PC-9 (cell line): ENCODE measurements around the gene FAM241B. TPM values are rescaled to one million over a fixed set of nuclear protein-coding genes. Genes with fewer than 3 reads are reported as not detected.

ENCODE experiments used
- BruUV-seq: library from RNA; stranded (reverse); fragments of 400-500 nt; replicated peaks from 2 replicates; lab custom pipeline; 2021; lab: Mats Ljungman, UMichigan
- CTCF ChIA-PET: fragments of 300-600 bp; sonication (Branson Sonifier 250); formaldehyde crosslinking; loops from one replicate; lab custom pipeline; 2022; ENCODE audit warnings: antibody characterized with exemption; lab: Charles Lee
- POLR2A ChIA-PET: fragments of 300-600 bp; sonication (Branson Sonifier 250); formaldehyde crosslinking; loops from one replicate; lab custom pipeline; 2022; ENCODE audit warnings: antibody characterized with exemption; ENCODE audit not compliant: unreplicated experiment; lab: Charles Lee
- DNase-seq, 2 experiments: peaks; one replicate each; pipeline versions ENCODE4 v3.0.0 to v3.0.0-alpha.2; 2015 to 2022; ENCODE audit warnings: mixed read lengths in 1 of 2
- H2AFZ ChIP-seq: fragments of 200-600 bp; sonication (generic); 2 replicates; pipeline ENCODE4 v1.8.1; 2017; ENCODE audit warnings: antibody characterized with exemption
- H3F3A ChIP-seq: fragments of 200-600 bp; sonication (generic); 2 replicates; pipeline ENCODE4 v1.8.1; 2017; ENCODE audit warnings: antibody characterized with exemption, mild to moderate bottlenecking, low read depth; ENCODE audit not compliant: insufficient read depth
- H3K27ac ChIP-seq: fragments of 200-600 bp; sonication (generic); 2 replicates; pipeline ENCODE4 v1.6.1; 2016; ENCODE audit warnings: mixed run types
- H3K27me3 ChIP-seq: fragments of 200-600 bp; sonication (generic); 2 replicates; pipeline ENCODE4 v1.6.1; 2016; ENCODE audit warnings: low read depth, mixed run types; ENCODE audit not compliant: insufficient read depth
- H3K36me3 ChIP-seq: fragments of 200-600 bp; sonication (generic); 2 replicates; pipeline ENCODE4 v1.6.1; 2016; ENCODE audit warnings: low read depth, mixed run types
- H3K4me1 ChIP-seq: fragments of 200-600 bp; sonication (generic); replicated peaks from 2 replicates; pipeline ENCODE4 v1.6.1; 2016; ENCODE audit warnings: mixed run types; ENCODE audit not compliant: insufficient read depth
- H3K4me2 ChIP-seq: fragments of 200-600 bp; sonication (generic); 2 replicates; pipeline ENCODE4 v1.6.1; 2017; ENCODE audit warnings: mixed run types
- H3K4me3 ChIP-seq: fragments of 200-600 bp; sonication (generic); 2 replicates; pipeline ENCODE4 v1.6.1; 2016; ENCODE audit warnings: mixed run types
- H3K79me2 ChIP-seq: fragments of 200-600 bp; sonication (generic); 2 replicates; pipeline ENCODE4 v1.6.1; 2017; ENCODE audit warnings: low read depth, mixed run types
- H3K9me2 ChIP-seq: fragments of 200-600 bp; sonication (generic); 2 replicates; pipeline ENCODE4 v1.8.1; 2017; ENCODE audit warnings: mild to moderate bottlenecking; ENCODE audit not compliant: insufficient read depth
- H3K9me3 ChIP-seq: fragments of 200-600 bp; sonication (generic); 2 replicates; pipeline ENCODE4 v1.8.1; 2016; ENCODE audit warnings: low read depth; ENCODE audit not compliant: insufficient read depth
- H4K20me1 ChIP-seq: fragments of 200-600 bp; sonication (generic); 2 replicates; pipeline ENCODE4 v1.8.1; 2017; ENCODE audit not compliant: insufficient read depth
- CTCF ChIP-seq: fragments of 200-600 bp; sonication (generic); conservative IDR thresholded peaks from 2 replicates; pipeline ENCODE4 v1.6.1; 2017; ENCODE audit warnings: mixed run types, antibody characterized with exemption, mild to moderate bottlenecking, moderate library complexity
- EZH2 ChIP-seq: fragments of 200-600 bp; sonication (generic); IDR thresholded peaks from 2 replicates; pipeline ENCODE4 v1.8.0; 2017; ENCODE audit warnings: antibody characterized with exemption, low read depth
- intact Hi-C: fragments of 100-400 bp; cut with micrococcal nuclease; formaldehyde crosslinking; loops from one replicate; pipeline ENCODE4 v1.10.0; 2022; ENCODE audit not compliant: unreplicated experiment
- total RNA-seq: library from RNA; stranded (reverse); gene quantifications from 2 replicates; pipeline ENCODE4 v1.2.3, GENCODE V29; 2021

FAM241B gene
- total RNA-seq, 1 experiment from 2014 or later: 10.7 TPM

- Histone ChIP-seq H3F3A (no peaks in the 10 kb centered on the region), H4K20me1 (no peaks in the 10 kb centered on the region), H3K4me2 (no peak overlapping the region), H3K27me3 (peaks cover 99% of the 10 kb centered on the region), H3K9me2 (no peaks in the 10 kb centered on the region), H3K4me1 (no peaks in the 10 kb centered on the region), H2AFZ (no peak overlapping the region), H3K36me3 (no peaks in the 10 kb centered on the region), H3K79me2 (no peaks in the 10 kb centered on the region), H3K4me3 (no peak overlapping the region), H3K9me3 (no peaks in the 10 kb centered on the region), H3K27ac (no peak overlapping the region)
- ChIA-PET POLR2A (no interaction called here), CTCF (no interaction called here)
- intact Hi-C loops: no loop called here
- DNase-seq: no peak
- no TSS peak for BruUV-seq
- TF ChIP-seq EZH2 (no peak), CTCF (no peak)
Observed at GRCh38 chr10:69655868-69656555, 26.0 kb downstream of the FAM241B start.

GRCh38 chr10:69656742-69657269, 26.8 kb downstream of the FAM241B start:
- POLR2A ChIA-PET: no interaction called here
- Histone ChIP-seq H3K79me2 (no peaks in the 10 kb centered on the region), H3F3A (no peaks in the 10 kb centered on the region), H3K9me2 (no peaks in the 10 kb centered on the region), H3K4me2 (no peak overlapping the region), H3K27me3 (peaks cover 100% of the 10 kb centered on the region), H2AFZ (no peak overlapping the region), H3K27ac (no peak overlapping the region), H4K20me1 (no peaks in the 10 kb centered on the region), H3K9me3 (no peaks in the 10 kb centered on the region), H3K4me1 (no peaks in the 10 kb centered on the region), H3K4me3 (no peak overlapping the region), H3K36me3 (no peaks in the 10 kb centered on the region)
- CTCF ChIA-PET: no interaction called here
- BruUV-seq: no TSS peak
- TF ChIP-seq EZH2 (no peak), CTCF (no peak)
- intact Hi-C loops: no loop called here
- DNase-seq: peak in 1 of 2 experiments; percentile 17

- CTCF ChIA-PET: no interaction called here
- intact Hi-C loops: no loop called here
- Histone ChIP-seq H3K4me1 (no peaks in the 10 kb centered on the region), H3K4me3 (no peak overlapping the region), H3K27me3 (peaks cover 100% of the 10 kb centered on the region), H3F3A (no peaks in the 10 kb centered on the region), H3K9me3 (no peaks in the 10 kb centered on the region), H4K20me1 (no peaks in the 10 kb centered on the region), H2AFZ (no peak overlapping the region), H3K4me2 (no peak overlapping the region), H3K9me2 (no peaks in the 10 kb centered on the region), H3K27ac (no peak overlapping the region), H3K36me3 (no peaks in the 10 kb centered on the region), H3K79me2 (no peaks in the 10 kb centered on the region)
- TF ChIP-seq CTCF (no peak), EZH2 (no peak)
- POLR2A ChIA-PET: no interaction called here
- DNase-seq: no peak
- BruUV-seq: no TSS peak
Observed at GRCh38 chr10:69657430-69657829, 27.4 kb downstream of the FAM241B start.
